ENCODE results near the gene RUNX2.

- TF ChIP-seq CTCF (IDR thresholded peaks at IDR 0.05; ENCODE audit: control extremely low read depth in 1 of 3, insufficient read depth in 1 of 3, low read depth in 1 of 3, low read length in 3 of 3), result no peak
- TF ChIP-seq POLR2A (IDR thresholded peaks at IDR 0.05; ENCODE audit: control extremely low read depth in 1 of 2, low read depth in 2 of 2, low read length in 2 of 2), result no peak
- TF ChIP-seq CHD2 (IDR thresholded peaks at IDR 0.05; ENCODE audit: low read length), result no peak
- no peak for TF ChIP-seq PHF8 (conservative IDR thresholded peaks at IDR 0.05; ENCODE audit: low read depth, low read length)
- no peak for TF ChIP-seq MAX (IDR thresholded peaks at IDR 0.05)
- TF ChIP-seq ZNF274 (IDR thresholded peaks at IDR 0.05; ENCODE audit: borderline replicate concordance, extremely low read depth, low read length), result no peak
- TF ChIP-seq SIN3A (conservative IDR thresholded peaks at IDR 0.05 in 1 of 2, IDR thresholded peaks at IDR 0.05 in 1 of 2; ENCODE audit: low read depth in 1 of 2, low read length in 2 of 2), result no peak
- no peak for TF ChIP-seq USF2 (IDR thresholded peaks at IDR 0.05; ENCODE audit: low read length)
- TF ChIP-seq SP4 (IDR thresholded peaks at IDR 0.05; ENCODE audit: low read length), result no peak
- no peak for TF ChIP-seq BRCA1 (IDR thresholded peaks at IDR 0.05; ENCODE audit: low read depth, low read length)
- no peak for TF ChIP-seq RAD21 (IDR thresholded peaks at IDR 0.05 in 1 of 2, conservative IDR thresholded peaks at IDR 0.05 in 1 of 2; ENCODE audit: low read depth in 2 of 2, low read length in 2 of 2)
- no peak for TF ChIP-seq YY1 (IDR thresholded peaks at IDR 0.05; ENCODE audit: low read depth, low read length)
- no peak for TF ChIP-seq POLR2AphosphoS5 (IDR thresholded peaks at IDR 0.05; ENCODE audit: low read depth, low read length)
These were observed 212.3 kb downstream of the RUNX2 start for GRCh38 chr6:45540375-45540920.

All from H1 (cell line).